A673 (cell line): ENCODE data around the gene ADGRD1.

Experiments used
- EZH2 ChIP-seq: fragments of 200-600 bp; sonication (generic); IDR thresholded peaks from 2 replicates; pipeline ENCODE4 v1.6.1; 2017; ENCODE audit warnings: borderline replicate concordance, low read depth, mild to moderate bottlenecking, mixed read lengths, antibody characterized with exemption, low read length; ENCODE audit not compliant: poor library complexity, severe bottlenecking
- TF ChIP-seq, protein P1 (sequence below): fragments of 300-800, 200-600 bp; sonication (generic); conservative IDR thresholded peaks from 2 replicates; pipeline ENCODE4 v1.5.1; 2017; ENCODE audit warnings: low read depth, mild to moderate bottlenecking, antibody characterized with exemption, low read length, moderate library complexity, mixed read lengths

DNA sequence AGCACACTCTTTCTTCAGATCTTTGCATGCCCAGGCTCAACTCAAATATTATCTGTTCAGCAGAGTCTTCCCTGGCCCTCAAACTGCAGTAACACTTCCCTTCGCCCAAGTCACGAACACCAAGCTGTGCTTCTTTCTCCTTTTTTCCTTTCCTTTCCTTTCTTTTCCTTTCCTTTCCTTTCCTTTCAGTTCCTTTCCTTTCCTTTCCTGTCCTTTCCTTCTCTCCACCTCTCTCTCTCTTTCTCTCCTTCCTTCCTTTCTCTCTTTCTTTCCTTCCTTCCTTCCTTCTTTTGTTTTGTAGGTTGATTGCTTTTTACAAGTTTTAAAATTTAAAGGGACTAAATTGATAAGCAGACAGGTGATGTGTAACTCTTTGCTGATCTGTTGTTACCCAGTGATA, 19.0 kb upstream of the ADGRD1 start:
- TF ChIP-seq, protein P1, sequence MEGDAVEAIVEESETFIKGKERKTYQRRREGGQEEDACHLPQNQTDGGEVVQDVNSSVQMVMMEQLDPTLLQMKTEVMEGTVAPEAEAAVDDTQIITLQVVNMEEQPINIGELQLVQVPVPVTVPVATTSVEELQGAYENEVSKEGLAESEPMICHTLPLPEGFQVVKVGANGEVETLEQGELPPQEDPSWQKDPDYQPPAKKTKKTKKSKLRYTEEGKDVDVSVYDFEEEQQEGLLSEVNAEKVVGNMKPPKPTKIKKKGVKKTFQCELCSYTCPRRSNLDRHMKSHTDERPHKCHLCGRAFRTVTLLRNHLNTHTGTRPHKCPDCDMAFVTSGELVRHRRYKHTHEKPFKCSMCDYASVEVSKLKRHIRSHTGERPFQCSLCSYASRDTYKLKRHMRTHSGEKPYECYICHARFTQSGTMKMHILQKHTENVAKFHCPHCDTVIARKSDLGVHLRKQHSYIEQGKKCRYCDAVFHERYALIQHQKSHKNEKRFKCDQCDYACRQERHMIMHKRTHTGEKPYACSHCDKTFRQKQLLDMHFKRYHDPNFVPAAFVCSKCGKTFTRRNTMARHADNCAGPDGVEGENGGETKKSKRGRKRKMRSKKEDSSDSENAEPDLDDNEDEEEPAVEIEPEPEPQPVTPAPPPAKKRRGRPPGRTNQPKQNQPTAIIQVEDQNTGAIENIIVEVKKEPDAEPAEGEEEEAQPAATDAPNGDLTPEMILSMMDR: no peak
- TF ChIP-seq EZH2: no peak
